Psoas muscle (tissue), 8 donors: Measurements from ENCODE around the gene PCDH9. TPM values are rescaled to one million over a fixed set of nuclear protein-coding genes. Genes with fewer than 3 reads are reported as not detected.

ENCODE experiments used
- ATAC-seq, 4 donors: fragments of 200-7000 bp; cut with Tn5 transposase; one replicate each; pipeline ENCODE4 v1.9.1; 2020; ENCODE audit warnings: moderate library complexity in 3 of 4, mild to moderate bottlenecking in 2 of 4
- DNase-seq, 2 donors: peaks; one replicate each; pipeline ENCODE4 v3.0.0-alpha.2; 2020
- H3K27ac ChIP-seq: fragments of 200-600 bp; one replicate; pipeline ENCODE4 v1.8.0; 2022
- H3K27me3 ChIP-seq, 3 donors: fragments of 200-600 bp in 1 of 3; one replicate each; pipeline versions ENCODE4 v1.6.1 to v1.8.0; 2013 to 2022; ENCODE audit warnings: low read length in 2 of 3, mild to moderate bottlenecking in 2 of 3, moderate library complexity in 1 of 3; ENCODE audit not compliant: insufficient read depth in 3 of 3
- H3K36me3 ChIP-seq, 2 donors: fragments of 200-600 bp in 1 of 2; one replicate each; pipeline versions ENCODE4 v1.6.1 to v1.8.0; 2013 to 2022; ENCODE audit warnings: low read depth in 1 of 2, mild to moderate bottlenecking in 1 of 2, moderate library complexity in 1 of 2; ENCODE audit not compliant: insufficient read depth in 1 of 2
- H3K4me1 ChIP-seq: fragments of 200-600 bp; one replicate; pipeline ENCODE4 v1.8.0; 2022
- H3K4me3 ChIP-seq: fragments of 200-600 bp; one replicate; pipeline ENCODE4 v1.8.0; 2022; ENCODE audit warnings: mild to moderate bottlenecking
- H3K9me3 ChIP-seq: fragments of 200-600 bp; one replicate; pipeline ENCODE4 v1.8.0; 2022
- CTCF ChIP-seq: fragments of 200-600 bp; IDR thresholded peaks from one replicate; pipeline ENCODE4 v1.8.0; 2022; ENCODE audit warnings: antibody characterized with exemption
- WGBS, 3 donors: extraction: QIAGEN DNeasy Blood & Tissue Kit; methylation state at CpG; one replicate each; pipeline versions ENCODE4 v1.1.6 to v1.1.7; 2013; 5-methylcytosine and 5-hydroxymethylcytosine counted together
- intact Hi-C, 2 donors: fragments of 100-400 bp; cut with DNase I; formaldehyde crosslinking; loops; one replicate each; pipeline versions ENCODE4 v1.11.0 to v1.14.2; 2022
- polyA plus RNA-seq, 3 donors: library from polyadenylated mRNA; stranded (reverse); fragments of 200-250 nt; gene quantifications; one replicate each; pipeline ENCODE4 v1.2.3, GENCODE V29; 2013
- total RNA-seq, 4 donors: library from RNA; stranded (reverse); fragmentation: NEBNext Ultra II Directional in 2 of 4; extraction: Animal tissue kit (Norgen Biotek cat#: 25700) in 2 of 4; gene quantifications; one replicate each; pipeline versions ENCODE4 v1.2.1 to v1.2.4, GENCODE V29; 2021 to 2023
- donor health status: healthy with polysubstance abuse.
- donor health status: DM: no; HTN: no; CAD: no; lungs with moderate emphysema.
- donor health status: Bipolar disorder and iron deficiency.
- donor health status: healthy.
- donor health status: DM: yes; HTN: yes; CAD: no.
- donor health status: DM: no; HTN: no; CAD: no.
- donor health status: DM: no; HTN: no; CAD: no.
- donor health status: DM: yes; HTN: yes; CAD: no.

The PCDH9 gene
- total and polyA plus RNA-seq, 7 donors = 0.27 to 4.9 (median 2.1) TPM

- Histone ChIP-seq H3K4me1 (no peaks in the 10 kb centered on the region), H3K36me3 (no peaks in the 10 kb centered on the region), H3K4me3 (no peak overlapping the region), H3K27me3 (no peaks in the 10 kb centered on the region), H3K27ac (no peak overlapping the region), H3K9me3 (no peaks in the 10 kb centered on the region)
- no peak for ATAC-seq
- intact Hi-C loops = no loop called here
- WGBS, 3 donors = 71 to 84% (median 79%) methylated on average over 3 of the region's 3 CpGs
- no peak for TF ChIP-seq CTCF
- DNase-seq = no peak
Observed at GRCh38 chr13:66703597-66703996, 526.5 kb downstream of the PCDH9 start.

GRCh38 chr13:66700117-66700601 lies 530.0 kb downstream of the PCDH9 start:
- WGBS, 3 donors = 71 to 85% (median 84%) methylated on average over 8 of the region's 8 CpGs
- intact Hi-C loops = no loop called here
- DNase-seq = no peak

GRCh38 chr13:66693656-66694055 lies 536.5 kb downstream of the PCDH9 start:
- Histone ChIP-seq H3K27me3 (no peaks in the 10 kb centered on the region), H3K9me3 (no peaks in the 10 kb centered on the region), H3K4me3 (no peak overlapping the region), H3K27ac (no peak overlapping the region), H3K4me1 (no peaks in the 10 kb centered on the region), H3K36me3 (no peaks in the 10 kb centered on the region)
- intact Hi-C loops = no loop called here
- TF ChIP-seq CTCF = no peak
- no peak for DNase-seq
- no peak for ATAC-seq

More at GRCh38 chr13:66700117-66700601, 530.0 kb downstream of the PCDH9 start:
- Histone ChIP-seq H3K4me1 (no peaks in the 10 kb centered on the region), H3K36me3 (no peaks in the 10 kb centered on the region), H3K9me3 (no peaks in the 10 kb centered on the region), H3K27ac (no peak overlapping the region), H3K27me3 (no peaks in the 10 kb centered on the region), H3K4me3 (no peak overlapping the region)
- TF ChIP-seq CTCF = no peak
- ATAC-seq = no peak

GRCh38 chr13:66691149-66691548 lies 539.0 kb downstream of the PCDH9 start:
- Histone ChIP-seq H3K4me1 (no peaks in the 10 kb centered on the region), H3K27ac (no peak overlapping the region), H3K27me3 (no peaks in the 10 kb centered on the region), H3K9me3 (no peaks in the 10 kb centered on the region), H3K4me3 (no peak overlapping the region), H3K36me3 (no peaks in the 10 kb centered on the region)
- TF ChIP-seq CTCF = no peak
- intact Hi-C loops = no loop called here
- DNase-seq (no peak), ATAC-seq (no peak)
- 41 to 68% (median 42%) methylated on average over 3 of the region's 3 CpGs for WGBS, 3 donors

GRCh38 chr13:66689628-66690027 lies 540.5 kb downstream of the PCDH9 start:
- WGBS, 3 donors = 25 to 40% (median 33%) methylated on average over 4 of the region's 4 CpGs
- Histone ChIP-seq H3K27me3 (no peaks in the 10 kb centered on the region), H3K27ac (no peak overlapping the region), H3K9me3 (peaks cover 3% of the 10 kb centered on the region), H3K36me3 (no peaks in the 10 kb centered on the region), H3K4me3 (no peak overlapping the region), H3K4me1 (no peaks in the 10 kb centered on the region)
- no peak for DNase-seq
- no peak for ATAC-seq
- TF ChIP-seq CTCF = no peak
- intact Hi-C loops = no loop called here
